GM04504 (cell line): ENCODE data around the gene EXOSC9.
A peak's percentile ranks its signal among the peaks of the same experiment; 100 is the strongest.
"Not testable (repeated sequence)": the region's sequence is repeated elsewhere in the genome, so short reads cannot be mapped to it uniquely, and the experiment has no call there.

ENCODE experiments used
- DNase-seq: peaks from one replicate; pipeline ENCODE4 v3.0.0-alpha.2; 2012; ENCODE audit warnings: low read depth

Gene EXOSC9

GRCh38 chr4:121800961-121801714, at the start of gene EXOSC9:
EXOSC9 (plus strand) TSS chr4:121801323; CDS start chr4:121801425, 102 bp downstream.
- DNase-seq = peak; percentile 88

GRCh38 chr4:121752142-121752541, 49.0 kb upstream of the EXOSC9 start:
- DNase-seq = not testable (repeated sequence)

GRCh38 chr4:121758925-121759568, 42.1 kb upstream of the EXOSC9 start:
- no peak for DNase-seq

GRCh38 chr4:121760205-121760604, 40.9 kb upstream of the EXOSC9 start:
- no peak for DNase-seq

- no peak for DNase-seq
These were observed 36.8 kb upstream of the EXOSC9 start for GRCh38 chr4:121764303-121764701.

- no peak for DNase-seq
These were observed 36.3 kb upstream of the EXOSC9 start, which contains the start of gene SMIM43 for GRCh38 chr4:121764702-121765367. SMIM43 (minus strand) TSS chr4:121765164; CDS start chr4:121765105, 59 bp downstream.

- DNase-seq = no peak
These were observed 35.8 kb upstream of the EXOSC9 start for GRCh38 chr4:121765368-121765705.

GRCh38 chr4:121765971-121766538, 35.1 kb upstream of the EXOSC9 start:
- DNase-seq = no peak

- DNase-seq = no peak
These were observed 34.0 kb upstream of the EXOSC9 start for GRCh38 chr4:121767166-121767565.

- DNase-seq = no peak
These were observed 31.8 kb upstream of the EXOSC9 start for GRCh38 chr4:121769341-121769740.

GRCh38 chr4:121771869-121772268, 29.3 kb upstream of the EXOSC9 start:
- DNase-seq = no peak

GRCh38 chr4:121773883-121774282, 27.2 kb upstream of the EXOSC9 start:
- DNase-seq = no peak

GRCh38 chr4:121776610-121777401, 24.3 kb upstream of the EXOSC9 start:
- DNase-seq = no peak

GRCh38 chr4:121777625-121778024, 23.5 kb upstream of the EXOSC9 start:
- no peak for DNase-seq

GRCh38 chr4:121778991-121779628, 22.0 kb upstream of the EXOSC9 start:
- no peak for DNase-seq

GRCh38 chr4:121783210-121783609, 17.9 kb upstream of the EXOSC9 start:
- DNase-seq = no peak

- DNase-seq = no peak
These were observed 16.7 kb upstream of the EXOSC9 start for GRCh38 chr4:121784401-121784800.

- DNase-seq = peak; percentile 87
These were observed 16.1 kb upstream of the EXOSC9 start for GRCh38 chr4:121784975-121785374.

GRCh38 chr4:121785479-121785878, 15.6 kb upstream of the EXOSC9 start:
- DNase-seq = no peak

GRCh38 chr4:121786221-121786620, 14.9 kb upstream of the EXOSC9 start:
- DNase-seq = no peak

- DNase-seq = no peak
These were observed 12.2 kb upstream of the EXOSC9 start for GRCh38 chr4:121788896-121789295.
